GM21528 (cell line): Measurements from ENCODE around the gene UGT8.
A peak's percentile ranks its signal among the peaks of the same experiment; 100 is the strongest.
"Not testable (repeated sequence)": the region's sequence is repeated elsewhere in the genome, so short reads cannot be mapped to it uniquely, and the experiment has no call there.

Experiments
- ATAC-seq: cut with Tn5 transposase; IDR thresholded peaks from one replicate; pipeline ENCODE4 v1.9.1; 2021; ENCODE audit warnings: mild to moderate bottlenecking, moderate library complexity; ENCODE audit not compliant: unreplicated experiment, low FRiP score

The UGT8 gene

DNA sequence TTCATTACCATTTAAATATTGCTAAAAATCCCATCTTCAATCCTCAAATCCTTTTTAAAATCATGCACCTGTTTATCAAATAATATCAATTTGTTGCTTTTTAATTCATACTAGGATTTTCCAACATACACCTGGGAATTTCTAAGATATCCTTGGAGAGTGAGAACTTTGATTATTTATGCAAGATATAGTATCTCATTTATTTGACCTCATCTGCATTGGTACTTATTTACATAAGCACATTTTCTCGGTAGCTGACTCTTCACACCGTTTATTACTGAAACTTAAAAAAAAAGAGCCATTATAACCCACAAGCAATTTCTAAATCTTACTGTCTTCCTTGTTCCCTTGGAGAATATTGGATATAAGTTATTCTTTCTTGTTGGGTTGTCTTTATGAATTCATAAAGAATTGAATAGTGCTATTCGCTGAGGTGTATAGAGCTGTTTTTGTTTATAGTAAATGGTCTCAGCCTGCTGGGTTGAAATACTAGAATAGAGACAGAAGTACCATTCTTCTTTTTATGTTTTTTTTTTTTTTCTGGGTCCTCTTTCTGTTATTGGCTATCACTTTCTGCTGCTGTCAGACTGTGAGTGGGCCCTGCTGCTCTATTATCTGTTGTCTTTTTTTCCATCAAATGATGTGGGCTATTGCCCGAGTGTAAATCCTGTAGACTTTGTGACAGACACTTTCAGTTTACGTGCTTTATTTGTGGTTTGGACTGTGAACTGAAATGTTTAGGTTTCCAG is 2.9 kb downstream of the UGT8 start:
- peak; percentile 47 for ATAC-seq

DNA sequence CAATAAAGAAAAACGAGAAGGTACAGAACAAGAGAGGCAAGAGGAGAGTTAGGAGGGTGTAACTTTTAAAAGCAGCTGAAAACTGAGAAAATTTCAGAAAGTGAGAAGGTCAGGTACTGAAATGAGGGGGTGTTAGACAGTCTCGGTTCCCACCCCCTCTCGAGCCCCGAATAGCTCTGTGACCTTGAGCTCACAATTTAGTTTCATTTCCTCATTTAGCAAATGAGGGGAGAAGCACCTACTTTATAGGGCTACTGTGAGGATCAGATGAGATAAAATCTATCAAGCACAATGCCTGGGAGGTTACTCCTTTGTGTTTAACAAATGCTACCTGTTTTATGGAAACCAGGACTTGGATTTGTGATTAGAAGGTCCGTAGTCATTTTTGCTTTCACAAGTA is 4.9 kb downstream of the UGT8 start:
- ATAC-seq, result peak; percentile 91

DNA sequence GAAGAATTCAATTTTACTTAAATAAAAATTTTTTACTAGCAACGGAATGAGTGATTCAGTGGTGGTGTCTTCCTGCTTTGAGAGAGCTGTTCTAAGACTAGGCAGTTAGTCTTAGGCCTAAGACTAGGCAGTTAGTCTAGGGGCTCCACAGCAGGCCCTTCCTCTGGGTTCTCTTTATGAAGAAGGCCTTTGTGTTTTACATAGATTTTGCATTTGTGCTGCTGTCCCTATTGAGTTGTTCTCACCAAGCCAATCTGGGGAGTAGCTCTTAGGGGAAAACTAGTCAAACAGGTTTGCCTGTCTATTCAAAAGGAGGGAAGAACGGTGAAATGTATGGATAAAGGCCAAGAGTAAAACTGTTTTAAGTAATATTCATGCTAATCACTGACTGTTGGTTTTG is 7.6 kb downstream of the UGT8 start:
- no peak for ATAC-seq

DNA sequence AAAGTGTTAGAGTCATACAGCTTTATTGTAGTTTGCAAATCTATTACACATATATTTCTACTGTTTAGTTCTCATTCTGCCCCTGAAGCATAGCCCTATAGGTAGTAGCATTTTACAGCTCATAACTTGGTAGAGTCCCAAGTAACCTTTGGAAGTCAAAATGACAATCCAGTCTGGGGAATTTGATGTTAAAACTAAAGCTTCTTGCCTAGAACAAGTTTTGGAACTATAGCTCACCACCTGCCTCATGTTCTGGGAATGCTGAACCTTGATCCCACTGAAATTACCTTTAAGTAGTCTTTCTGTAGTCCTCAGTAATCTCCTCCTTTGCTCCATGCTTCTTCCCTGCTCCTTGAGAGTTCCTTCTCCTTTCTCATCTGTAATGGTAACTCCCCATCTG is 8.4 kb downstream of the UGT8 start:
- ATAC-seq, result no peak

DNA sequence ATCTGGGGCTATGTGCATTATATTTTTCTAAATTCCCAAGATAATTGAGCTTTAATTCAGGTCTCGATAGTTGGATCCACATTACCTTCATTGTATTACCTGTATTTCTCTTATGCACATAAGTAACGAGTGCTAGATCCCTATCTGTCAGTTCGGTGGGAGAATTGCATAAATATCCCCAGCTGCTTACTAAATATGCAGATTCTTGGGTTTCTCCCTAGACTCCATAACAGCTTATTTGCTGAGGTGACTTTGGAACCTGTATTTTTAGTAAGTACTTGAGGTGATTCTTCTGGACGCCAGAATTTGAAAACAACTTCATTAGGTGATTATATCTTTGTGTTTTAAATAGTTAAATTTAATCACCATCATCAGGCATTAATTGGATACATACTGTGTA is 15.0 kb downstream of the UGT8 start:
- no peak for ATAC-seq

DNA sequence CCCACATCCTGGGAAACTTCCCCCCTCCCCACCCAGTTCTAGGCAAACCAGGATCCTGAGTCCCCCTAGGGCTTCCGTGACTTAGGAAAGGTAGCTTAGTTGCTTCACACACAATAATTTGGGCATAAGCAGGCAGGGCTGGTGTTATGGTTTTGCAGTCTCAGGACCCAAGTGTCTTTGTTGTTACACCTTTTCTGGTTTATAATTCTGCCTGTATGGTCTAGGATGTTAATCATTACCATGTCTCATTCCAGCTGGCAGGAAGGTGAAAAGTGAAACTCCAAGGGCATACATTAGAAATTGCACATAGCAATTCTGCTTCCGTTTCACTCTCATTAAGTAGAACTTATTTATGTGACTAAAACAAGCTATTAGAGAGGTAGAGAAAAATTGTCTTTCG is 16.8 kb downstream of the UGT8 start:
- ATAC-seq, result no peak

DNA sequence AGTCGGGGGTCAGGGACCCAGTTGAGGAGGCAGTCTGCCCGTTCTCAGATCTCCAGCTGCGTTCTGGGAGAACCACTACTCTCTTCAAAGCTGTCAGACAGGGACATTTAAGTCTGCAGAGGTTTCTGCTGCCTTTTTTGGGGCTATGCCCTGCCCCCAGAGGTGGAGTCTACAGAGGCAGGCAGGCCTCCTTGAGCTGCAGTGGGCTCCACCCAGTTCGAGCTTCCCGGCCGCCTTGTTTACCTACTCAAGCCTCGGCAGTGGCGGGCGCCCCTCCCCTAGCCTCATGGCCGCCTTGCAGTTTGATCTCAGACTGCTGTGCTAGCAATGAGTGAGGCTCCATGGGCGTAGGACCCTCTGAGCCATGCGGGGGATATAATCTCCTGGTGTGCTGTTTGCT is 17.4 kb downstream of the UGT8 start:
- ATAC-seq, result not testable (repeated sequence)

DNA sequence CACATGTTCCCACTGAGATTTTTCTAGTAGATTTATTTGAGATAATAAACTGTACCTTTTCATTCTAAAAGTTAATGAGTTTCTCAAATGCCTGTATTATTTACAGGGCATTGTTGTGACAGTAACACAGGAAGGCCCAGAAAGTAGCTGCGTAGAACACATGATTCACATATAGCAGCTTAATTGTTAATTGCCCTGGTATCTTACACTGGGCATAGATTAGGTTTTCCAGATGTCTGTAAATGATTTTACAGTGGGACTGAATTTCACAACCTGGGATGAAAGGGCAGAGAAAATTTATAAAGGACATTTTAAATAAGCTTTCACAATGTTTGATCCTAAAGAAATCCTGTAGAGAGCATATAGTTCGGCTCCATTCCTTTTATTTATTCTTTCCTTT is 27.6 kb downstream of the UGT8 start:
- no peak for ATAC-seq

DNA sequence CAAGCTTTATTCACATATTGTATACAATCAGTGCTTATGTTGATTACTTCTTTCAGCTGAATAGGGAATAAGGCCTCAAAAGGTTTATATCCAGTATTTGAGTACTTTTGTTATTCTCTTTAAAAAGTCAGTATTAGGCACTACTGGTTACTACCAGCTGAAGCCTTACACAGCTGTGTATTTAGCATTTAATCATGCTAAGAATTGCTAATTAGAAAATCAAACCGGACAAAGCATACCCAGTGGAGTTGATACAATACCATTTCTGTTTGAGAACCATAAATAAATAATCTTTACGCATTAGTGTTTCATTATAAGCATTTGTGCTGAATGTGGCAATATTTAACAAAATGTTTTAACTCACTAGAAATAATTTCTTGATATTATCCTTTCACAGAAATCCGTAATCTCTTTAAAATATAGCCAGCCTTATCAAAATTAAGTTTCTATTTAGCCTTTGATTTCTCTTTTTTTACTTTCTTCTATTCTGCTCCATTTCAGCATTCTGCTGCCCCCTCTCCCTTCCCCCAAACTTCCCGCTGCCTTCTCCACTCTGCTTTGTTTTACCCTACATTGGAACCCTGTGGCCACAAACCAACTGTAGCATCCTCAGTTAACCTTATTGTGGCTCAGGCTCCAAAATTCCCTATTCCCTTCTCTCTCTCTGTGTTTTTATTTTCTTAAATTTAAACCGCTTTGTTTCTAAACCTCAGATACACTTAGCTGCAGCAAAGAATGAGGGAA is 37.8 kb downstream of the UGT8 start:
- ATAC-seq, result no peak

DNA sequence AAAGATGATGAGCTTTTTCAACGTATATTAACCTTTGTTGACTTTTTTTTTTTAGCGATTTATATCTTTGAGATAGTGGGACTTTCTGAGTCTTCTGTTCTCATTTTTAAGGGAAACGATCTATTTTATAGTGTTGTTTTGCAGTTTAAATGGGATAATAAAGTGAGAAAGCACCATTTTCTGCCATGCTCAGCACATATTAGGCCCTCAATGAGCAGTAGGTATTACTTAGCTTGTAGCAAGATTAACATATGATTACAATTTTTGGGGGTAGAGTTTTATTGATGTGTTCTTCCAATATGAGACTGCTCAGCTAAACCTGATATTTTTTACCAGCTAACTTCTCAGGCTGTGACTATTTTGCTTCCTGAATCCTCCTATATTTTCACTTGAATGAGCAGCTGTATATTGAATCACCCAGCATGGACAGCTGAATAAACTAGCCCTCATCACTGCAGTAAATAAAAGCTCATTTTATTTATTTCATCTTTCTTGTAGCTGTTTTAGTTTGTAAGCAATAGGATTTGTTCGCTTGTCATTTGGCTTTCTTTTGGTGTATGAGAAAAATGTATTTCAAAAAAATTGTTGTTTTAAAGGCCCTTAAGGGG is 43.7 kb downstream of the UGT8 start:
- ATAC-seq, result no peak

DNA sequence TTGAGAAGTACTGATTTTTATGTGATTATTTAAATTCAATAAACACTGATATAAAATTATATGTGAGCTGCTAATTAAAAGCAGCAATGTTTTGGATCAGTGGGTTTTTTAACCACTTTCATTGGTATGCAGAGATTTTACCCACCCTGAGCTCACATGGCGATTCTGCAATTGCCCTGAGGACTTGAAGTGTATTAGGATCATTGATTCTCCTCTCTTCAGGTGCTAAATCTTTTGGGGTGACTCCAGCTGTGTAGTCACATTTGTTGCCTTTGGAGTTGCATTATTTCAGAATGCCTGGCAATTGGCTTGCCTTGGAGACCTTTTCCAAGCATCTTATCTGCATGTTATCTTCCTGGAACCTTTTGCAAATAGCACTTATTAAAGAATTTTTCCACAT is 51.3 kb downstream of the UGT8 start:
- no peak for ATAC-seq

DNA sequence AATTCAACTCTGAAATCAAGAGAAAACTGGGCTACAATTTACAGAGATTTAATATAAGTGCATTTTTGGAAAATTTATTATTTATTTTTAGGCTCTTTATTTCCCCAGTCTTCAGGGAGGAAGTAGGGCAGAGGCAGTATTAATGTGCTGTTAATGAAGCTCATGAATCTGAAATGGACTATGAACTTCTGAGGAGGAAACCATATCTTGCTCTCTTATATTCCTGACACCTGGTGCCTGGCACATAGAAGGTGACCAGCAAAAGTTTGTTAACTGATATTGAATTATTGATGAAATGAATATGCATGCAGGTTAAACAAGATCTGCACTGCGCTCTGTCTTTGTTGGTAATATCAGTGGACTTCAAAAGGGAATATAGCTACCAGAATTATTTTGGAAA is 55.1 kb downstream of the UGT8 start:
- ATAC-seq, result no peak

DNA sequence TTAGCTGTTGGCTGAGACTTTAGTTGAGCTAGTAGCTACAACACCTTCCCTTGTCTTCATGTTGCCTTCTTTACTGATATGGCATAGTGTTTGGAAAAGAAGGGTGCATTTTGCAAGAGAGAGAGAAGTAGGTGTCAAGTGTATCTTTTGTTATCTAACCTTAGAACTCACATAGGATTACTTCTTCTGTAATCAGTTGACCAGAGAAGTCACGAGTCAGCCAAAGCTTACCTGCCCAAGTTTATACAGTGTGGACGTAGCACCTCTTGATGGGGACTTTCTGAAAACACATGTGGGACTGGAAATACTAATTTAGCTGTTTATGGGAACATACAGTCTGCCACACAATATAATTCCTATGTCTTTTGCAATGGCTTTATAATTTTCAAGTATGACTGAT is 56.0 kb downstream of the UGT8 start:
- no peak for ATAC-seq

DNA sequence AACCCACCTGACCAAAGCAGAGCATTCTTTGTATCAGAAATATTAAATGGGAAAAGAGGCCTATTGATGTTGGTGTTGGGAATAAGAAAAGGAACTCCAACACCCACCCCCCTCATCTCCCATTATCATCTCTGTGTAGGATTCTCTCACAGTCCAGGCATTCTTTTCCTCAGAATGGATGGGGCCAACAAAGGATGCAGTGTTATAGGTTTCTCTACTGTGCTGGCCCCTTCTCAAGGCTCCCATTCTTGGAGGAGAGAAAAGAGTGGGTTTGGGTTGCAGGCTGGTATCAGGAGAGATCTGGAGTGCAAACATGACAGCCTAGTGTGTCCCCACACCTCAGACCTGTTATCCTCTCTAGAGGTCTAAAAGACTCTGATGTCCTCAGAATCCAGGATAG is 59.6 kb downstream of the UGT8 start:
- no peak for ATAC-seq

DNA sequence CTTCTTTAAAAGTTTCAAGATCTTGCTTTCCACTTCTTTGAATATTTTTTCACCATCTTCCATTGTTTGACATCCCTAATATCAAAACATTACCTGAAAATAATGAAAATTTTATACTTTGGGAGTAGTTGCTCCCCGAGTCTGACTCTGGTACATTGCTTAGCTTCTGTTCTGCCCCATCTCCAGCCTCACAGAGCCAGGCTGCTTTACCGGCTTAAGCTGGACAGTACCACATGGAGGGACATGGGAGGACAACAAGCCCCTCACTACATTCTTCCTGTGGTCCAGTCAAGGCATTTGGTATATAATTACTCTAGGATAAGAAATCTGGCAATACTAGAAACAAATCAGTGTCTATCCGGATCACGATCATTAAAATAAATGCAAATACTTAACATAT is 60.2 kb downstream of the UGT8 start:
- ATAC-seq, result no peak

DNA sequence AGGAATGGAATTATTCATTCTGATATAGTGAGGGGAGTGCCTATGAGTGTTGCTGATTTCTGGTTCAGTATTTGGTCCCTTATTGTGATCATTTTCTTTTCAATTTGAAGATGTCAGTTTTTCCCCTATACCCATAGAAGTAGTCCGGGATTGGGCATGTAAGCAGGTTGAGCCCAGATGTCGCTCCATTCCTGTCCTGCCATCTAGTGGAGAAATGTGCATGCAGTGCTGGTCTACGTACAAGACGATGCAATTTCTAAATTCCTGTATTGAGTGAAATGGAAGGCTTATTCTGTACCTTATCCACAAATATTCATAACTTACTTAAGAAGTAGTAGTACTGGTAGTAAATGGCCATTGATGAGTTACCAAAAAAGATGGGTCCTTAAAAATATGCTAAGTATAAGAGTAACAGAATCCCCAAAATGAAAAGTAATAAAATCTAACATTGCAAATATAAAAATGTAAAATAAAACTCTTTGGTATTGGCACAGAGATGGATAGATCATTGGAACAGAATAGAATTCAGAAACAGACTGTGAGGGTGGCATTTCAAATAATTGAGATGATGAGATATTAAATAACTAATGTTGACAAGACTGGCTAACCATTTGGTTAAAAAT is 60.9 kb downstream of the UGT8 start:
- peak; percentile 96 for ATAC-seq

DNA sequence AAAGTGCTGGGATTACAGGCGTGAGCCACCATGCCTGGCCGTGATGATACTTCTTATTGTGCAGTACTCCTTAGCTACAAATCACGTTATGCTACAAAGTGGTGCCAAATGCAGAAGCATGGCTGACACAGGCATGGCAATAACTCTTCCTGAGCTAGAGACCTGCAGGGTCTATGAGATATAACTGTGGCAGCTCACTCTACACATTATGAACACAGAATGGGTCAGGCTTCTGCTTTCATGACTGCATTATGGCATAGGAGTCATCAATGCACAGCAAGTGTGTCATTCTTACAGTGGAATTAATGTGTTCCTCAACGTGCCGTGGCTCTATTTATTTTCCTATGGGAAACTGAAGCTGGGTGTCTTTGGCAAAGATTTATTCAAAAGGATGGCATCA is 64.5 kb downstream of the UGT8 start:
- ATAC-seq, result no peak

DNA sequence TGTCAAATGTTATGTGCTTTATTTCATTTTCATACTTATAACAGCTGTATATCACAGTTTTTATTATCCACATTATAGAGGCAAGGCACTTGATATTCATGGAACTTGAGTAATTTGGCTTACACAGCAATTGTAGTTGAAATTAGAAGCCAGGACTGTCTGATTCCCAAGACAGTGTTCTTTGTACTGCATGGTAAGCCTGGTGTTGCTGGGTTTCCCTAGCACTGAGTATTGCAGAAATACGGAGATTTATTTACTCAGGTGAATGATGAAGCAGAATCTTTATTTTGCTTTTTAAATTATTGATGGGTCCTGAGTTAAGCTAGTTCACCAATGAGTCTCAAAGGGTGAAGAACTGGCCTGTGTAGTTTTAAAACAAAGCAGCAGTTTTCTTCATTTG is 70.0 kb downstream of the UGT8 start:
- no peak for ATAC-seq

DNA sequence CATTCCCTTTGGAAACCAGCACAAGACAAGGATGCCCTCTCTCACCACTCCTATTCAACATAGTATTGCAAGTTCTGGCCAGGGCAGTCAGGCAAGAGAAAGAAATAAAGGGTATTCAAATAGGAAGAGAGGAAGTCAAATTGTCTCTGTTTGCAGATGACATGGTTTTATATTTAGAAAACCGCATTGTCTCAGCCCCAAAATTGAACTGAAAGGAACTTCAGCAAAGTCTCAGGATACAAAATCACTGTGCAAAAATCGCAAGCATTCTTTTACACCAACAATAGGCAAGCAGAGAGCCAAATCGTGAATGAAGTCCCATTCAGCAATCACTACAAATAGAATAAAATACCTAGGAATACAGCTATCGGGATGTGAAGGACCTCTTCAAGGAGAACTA is 72.1 kb downstream of the UGT8 start:
- ATAC-seq, result not testable (repeated sequence)

DNA sequence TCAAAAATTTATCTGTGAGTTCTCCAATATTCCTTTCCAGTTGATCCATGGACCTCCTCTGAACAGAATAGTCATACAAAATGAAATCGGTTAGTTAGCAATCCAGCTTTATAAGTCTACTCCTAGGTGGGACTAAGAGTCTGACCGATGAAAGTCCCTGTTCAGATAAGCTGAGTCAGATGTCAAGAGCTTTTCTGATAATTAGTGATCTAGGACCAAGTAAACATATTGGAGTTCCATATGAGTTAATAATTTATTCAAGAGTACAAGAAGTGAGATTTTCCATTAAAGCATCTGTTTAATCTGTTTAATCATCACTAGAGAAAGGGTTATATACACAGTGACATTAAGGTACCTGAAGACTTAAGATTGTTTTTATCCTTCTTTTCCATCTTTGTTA is 74.7 kb downstream of the UGT8 start:
- ATAC-seq, result no peak

DNA sequence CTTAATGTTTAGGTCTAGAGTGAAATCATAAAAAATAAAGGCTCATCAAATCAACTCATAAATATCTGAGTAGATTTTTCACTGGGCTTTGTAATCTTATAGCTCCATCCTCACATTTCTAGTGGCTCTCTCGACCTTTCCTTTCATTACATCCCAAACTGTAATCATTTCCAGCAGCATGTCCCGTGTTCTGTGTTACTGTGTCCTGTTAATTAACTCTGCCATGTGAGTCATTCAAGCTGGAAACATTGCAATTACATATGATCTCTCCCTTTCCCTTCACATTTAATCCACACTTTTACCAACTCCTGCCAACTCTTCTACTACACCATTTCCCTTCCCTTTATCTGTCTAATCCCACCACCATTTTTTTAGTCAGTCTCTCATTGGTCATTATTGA is 75.5 kb downstream of the UGT8 start:
- ATAC-seq, result no peak
